ENCODE results near the gene IQGAP2. TPM values are rescaled to one million over a fixed set of nuclear protein-coding genes. Genes with fewer than 3 reads are reported as not detected.

Gene IQGAP2
- total and polyA plus RNA-seq, 2 of the 8 experiments (the other 6 are each of a cell fraction or from before 2014, with no cell fraction given): 19.7 to 66.0 TPM

- ChIA-PET CTCF (ENCODE audit: partially characterized antibody) (interaction anchor here (1.4 to 6.5 kb wide), 6 partner anchors 8 to 128 kb away, joined by 3 to 69 read pairs (median 4); no protein-coding TSS in a partner anchor), POLR2A (ENCODE audit: partially characterized antibody) (no interaction called here)
- Histone ChIP-seq H3K18ac (ENCODE audit: extremely low read depth, low read length) (no peak overlapping the region), H3K4me1 (replicated peaks in 1 of 4; ENCODE audit: control insufficient read depth in 3 of 4, insufficient read depth in 4 of 4, low read length in 3 of 4) (peaks cover 4 to 28% (median 22%) of the 10 kb centered on the region in 4 experiments; a peak in 6 of 7 replicates), H3K9ac (replicated peaks in 1 of 4; ENCODE audit: extremely low read depth in 1 of 4, low read depth in 3 of 4, low read length in 3 of 4) (no peak overlapping the region), H2AK5ac (ENCODE audit: low read depth, low read length) (no peak overlapping the region), H3K27ac (ENCODE audit: low read depth, low read length) (no peak overlapping the region), H3K14ac (ENCODE audit: insufficient read length) (no peak overlapping the region), H4K91ac (replicated peaks; ENCODE audit: insufficient read length, low read length) (no peak overlapping the region), H2BK15ac (ENCODE audit: low read length) (no peak overlapping the region), H2AFZ (ENCODE audit: low read length) (no peak overlapping the region), H2BK120ac (replicated peaks; ENCODE audit: low read depth, low read length) (no peak overlapping the region), H2BK20ac (ENCODE audit: low read length) (no peak overlapping the region), H3K79me1 (ENCODE audit: low read depth, low read length) (peaks cover 13% of the 10 kb centered on the region; the same call in 1 of the 2 replicates), H2BK12ac (ENCODE audit: low read depth, low read length) (no peak overlapping the region), H3K4me3 (ENCODE audit: extremely low read depth in 1 of 4, insufficient read depth in 2 of 4, low read depth in 3 of 4, low read length in 4 of 4) (no peak overlapping the region), H3K4ac (replicated peaks; ENCODE audit: insufficient read length, low read depth, low read length) (no peak overlapping the region), H3K23me2 (ENCODE audit: low read depth, low read length) (no peaks in the 10 kb centered on the region), H3K27me3 (replicated peaks in 1 of 4; ENCODE audit: control insufficient read depth in 3 of 4, extremely low read depth in 1 of 4, insufficient read depth in 3 of 4, low read length in 3 of 4) (no peaks in the 10 kb centered on the region), H3K79me2 (ENCODE audit: control insufficient read depth in 1 of 2, insufficient read depth in 2 of 2, low read length in 2 of 2) (peaks cover 0 to 32% of the 10 kb centered on the region in 2 experiments; a peak in 2 of 4 replicates), H3K9me3 (ENCODE audit: insufficient read depth in 2 of 2, low read depth in 1 of 2, low read length in 1 of 2) (no peaks in the 10 kb centered on the region), H4K20me1 (replicated peaks in 1 of 2; ENCODE audit: control insufficient read depth in 1 of 2, insufficient read depth in 2 of 2, low read length in 2 of 2) (no peaks in the 10 kb centered on the region), H3K4me2 (ENCODE audit: insufficient read depth in 1 of 2, low read depth in 2 of 2, low read length in 2 of 2) (no peak overlapping the region), H4K5ac (ENCODE audit: insufficient read length, low read depth, low read length) (no peak overlapping the region), H4K8ac (ENCODE audit: extremely low read depth, insufficient read depth, low read length) (no peak overlapping the region), H3K36me3 (ENCODE audit: control insufficient read depth in 2 of 4, insufficient read depth in 4 of 4, low read length in 3 of 4) (no peaks in the 10 kb centered on the region), H2BK5ac (ENCODE audit: low read depth, low read length) (no peak overlapping the region), H3K23ac (ENCODE audit: insufficient read length) (no peak overlapping the region), H3K56ac (replicated peaks; ENCODE audit: insufficient read length, low read depth, low read length) (no peak overlapping the region)
- DNase-seq (ENCODE audit: low read depth in 1 of 2, low spot score in 2 of 2): no peak
- no peak for FAIRE-seq
- 87% methylated on average over 4 of the region's 4 CpGs; no CpG with 5 or more reads in 1 of the 2 experiments for WGBS, 2 experiments (ENCODE audit: extremely low coverage in 1 of 2, insufficient coverage in 1 of 2, insufficient read length in 1 of 2, insufficient replicate concordance in 2 of 2, low coverage in 1 of 2, low lambda C conversion rate in 2 of 2, missing lambda C conversion rate in 1 of 2)
- TF ChIP-seq E2F6 (IDR thresholded peaks at IDR 0.05) (no peak), POLR2AphosphoS5 (IDR thresholded peaks at IDR 0.05; ENCODE audit: low read depth, low read length) (no peak)
Observed at GRCh38 chr5:76479973-76480667, 77.0 kb downstream of the IQGAP2 start.

Data from H1 (cell line).